AG09309 (cell line): ENCODE results near the gene ARL16.
"Not testable (repeated sequence)": the region's sequence is repeated elsewhere in the genome, so short reads cannot be mapped to it uniquely, and the experiment has no call there.

Experiments
- DNase-seq: peaks from one replicate; pipeline ENCODE4 v3.0.0-alpha.2; 2010; ENCODE audit warnings: low read depth
- H3K4me3 ChIP-seq: 2 replicates; pipeline ENCODE4 v1.5.1; 2011; ENCODE audit warnings: mild to moderate bottlenecking, low read depth, low read length, moderate library complexity; ENCODE audit not compliant: control insufficient read depth
- CTCF ChIP-seq: IDR thresholded peaks from 2 replicates; pipeline ENCODE4 v1.5.1; 2011; ENCODE audit warnings: mild to moderate bottlenecking, low read depth, low read length, inconsistent platforms; ENCODE audit not compliant: insufficient read depth, control insufficient read depth; ENCODE audit errors: missing control alignments

Gene ARL16

DNA sequence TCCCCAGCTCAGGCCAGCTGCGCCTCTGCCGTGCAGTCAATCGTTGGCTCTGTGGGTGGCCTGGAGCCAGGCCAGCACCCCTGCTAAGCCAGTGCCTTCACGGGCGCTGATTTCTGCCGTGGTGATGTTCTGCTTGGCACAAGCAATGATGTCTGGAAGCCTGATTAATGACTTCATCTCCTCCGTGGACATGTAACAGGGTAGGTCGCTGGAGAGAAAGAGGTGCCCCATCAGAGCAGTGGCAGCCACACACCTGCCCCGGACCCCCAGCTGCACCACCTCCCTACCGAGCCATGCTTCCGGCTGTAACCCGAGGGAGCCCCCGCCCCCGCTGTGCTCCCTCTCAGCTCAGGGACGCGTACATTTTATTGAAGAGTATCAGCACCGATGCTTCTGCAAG is 1.9 kb downstream of the ARL16 start:
- TF ChIP-seq CTCF: no peak
- no peak for DNase-seq
- H3K4me3 ChIP-seq: no peak overlapping the region

DNA sequence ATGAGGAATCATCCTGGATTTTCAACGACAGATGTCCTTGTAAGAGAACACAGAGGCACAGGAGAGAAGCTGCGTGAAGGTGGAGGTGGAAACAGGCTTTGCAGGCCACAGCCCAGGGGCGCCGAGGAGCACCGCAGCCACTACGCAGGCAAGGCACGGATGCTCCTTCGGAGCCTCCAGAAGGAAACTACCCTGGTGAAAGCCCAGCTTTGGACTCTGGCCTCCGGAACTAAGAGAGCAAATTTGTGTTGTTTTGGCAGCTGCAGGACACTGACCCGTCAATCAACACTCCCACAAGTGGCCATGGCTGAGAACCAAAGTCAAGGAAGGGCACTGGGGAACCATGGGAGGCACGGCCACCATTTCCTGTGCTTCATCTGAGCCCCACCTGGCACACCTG is 3.4 kb downstream of the ARL16 start:
- no peak overlapping the region for H3K4me3 ChIP-seq
- no peak for DNase-seq
- no peak for TF ChIP-seq CTCF

GRCh38 chr17:81676906-81677305 is 6.7 kb downstream of the ARL16 start:
- no peak for DNase-seq
- no peak for TF ChIP-seq CTCF
- H3K4me3 ChIP-seq: no peak overlapping the region

- not testable (repeated sequence) for DNase-seq, H3K4me3 ChIP-seq
- peak; percentile 50 for TF ChIP-seq CTCF
These were observed 7.9 kb downstream of the ARL16 start for GRCh38 chr17:81675515-81676221.

GRCh38 chr17:81673561-81674258 is 9.9 kb downstream of the ARL16 start:
- no peak for DNase-seq
- H3K4me3 ChIP-seq: no peak overlapping the region
- TF ChIP-seq CTCF: no peak

DNA sequence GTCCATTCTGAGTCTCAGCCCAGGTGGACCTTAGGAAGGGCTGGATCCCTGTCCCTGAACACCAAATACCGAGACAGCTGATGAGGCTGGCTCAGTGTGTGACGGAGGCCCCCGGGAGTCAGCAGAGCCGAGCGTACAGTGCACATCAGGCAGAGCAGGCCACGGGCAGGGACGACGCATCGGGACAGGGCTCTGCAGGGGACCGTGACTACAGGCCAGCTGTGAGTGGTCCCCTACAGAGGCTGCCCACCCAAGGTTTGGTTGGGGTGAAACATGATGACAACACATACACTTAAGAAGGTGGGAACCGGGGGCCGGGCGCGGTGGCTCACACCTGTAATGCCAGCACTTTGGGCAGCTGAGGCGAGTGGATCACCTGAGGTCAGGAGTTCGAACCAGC is 10.6 kb downstream of the ARL16 start:
- no peak for TF ChIP-seq CTCF
- no peak overlapping the region for H3K4me3 ChIP-seq
- no peak for DNase-seq
